Brain microvascular endothelial cell (primary cell): ENCODE measurements around the gene GAST.

Experiments
- DNase-seq: peaks from one replicate; pipeline ENCODE4 v3.0.0-alpha.2; 2020
- H3K27ac ChIP-seq: fragments of 250-450 bp; sonication (Bioruptor Pico); 2 replicates; pipeline ENCODE4 v1.5.1; 2020; ENCODE audit warnings: mild to moderate bottlenecking, moderate library complexity
- H3K27me3 ChIP-seq: fragments of 250-450 bp; sonication (Bioruptor Pico); replicated peaks from 2 replicates; pipeline ENCODE4 v1.5.1; 2020; ENCODE audit warnings: mild to moderate bottlenecking
- H3K36me3 ChIP-seq: fragments of 250-450 bp; sonication (Bioruptor Pico); replicated peaks from 2 replicates; pipeline ENCODE4 v1.5.1; 2020; ENCODE audit warnings: mild to moderate bottlenecking
- H3K4me3 ChIP-seq: 2 replicates; pipeline ENCODE4 v1.5.1; 2011; ENCODE audit warnings: low read depth, mild to moderate bottlenecking, control low read depth, low read length, moderate library complexity
- in situ Hi-C: cut with HindIII; loops from 2 replicates; pipeline ENCODE4 v1.10.0; 2017; ENCODE audit warnings: low sequenced_read_pairs, low pct_ligation_motif_present
- TF ChIP-seq, protein P1 (sequence below): IDR thresholded peaks from 2 replicates; pipeline ENCODE4 v1.5.1; 2011; ENCODE audit warnings: low read depth, mild to moderate bottlenecking, moderate library complexity, low read length, control low read depth, inconsistent platforms; ENCODE audit errors: missing control alignments

The GAST gene

GRCh38 chr17:41705271-41705991 lies 6.7 kb upstream of the GAST start:
- DNase-seq: no peak
- Histone ChIP-seq H3K27ac (no peak overlapping the region), H3K4me3 (no peak overlapping the region), H3K27me3 (no peaks in the 10 kb centered on the region), H3K36me3 (no peaks in the 10 kb centered on the region)
- TF ChIP-seq, protein P1, sequence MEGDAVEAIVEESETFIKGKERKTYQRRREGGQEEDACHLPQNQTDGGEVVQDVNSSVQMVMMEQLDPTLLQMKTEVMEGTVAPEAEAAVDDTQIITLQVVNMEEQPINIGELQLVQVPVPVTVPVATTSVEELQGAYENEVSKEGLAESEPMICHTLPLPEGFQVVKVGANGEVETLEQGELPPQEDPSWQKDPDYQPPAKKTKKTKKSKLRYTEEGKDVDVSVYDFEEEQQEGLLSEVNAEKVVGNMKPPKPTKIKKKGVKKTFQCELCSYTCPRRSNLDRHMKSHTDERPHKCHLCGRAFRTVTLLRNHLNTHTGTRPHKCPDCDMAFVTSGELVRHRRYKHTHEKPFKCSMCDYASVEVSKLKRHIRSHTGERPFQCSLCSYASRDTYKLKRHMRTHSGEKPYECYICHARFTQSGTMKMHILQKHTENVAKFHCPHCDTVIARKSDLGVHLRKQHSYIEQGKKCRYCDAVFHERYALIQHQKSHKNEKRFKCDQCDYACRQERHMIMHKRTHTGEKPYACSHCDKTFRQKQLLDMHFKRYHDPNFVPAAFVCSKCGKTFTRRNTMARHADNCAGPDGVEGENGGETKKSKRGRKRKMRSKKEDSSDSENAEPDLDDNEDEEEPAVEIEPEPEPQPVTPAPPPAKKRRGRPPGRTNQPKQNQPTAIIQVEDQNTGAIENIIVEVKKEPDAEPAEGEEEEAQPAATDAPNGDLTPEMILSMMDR: no peak
- in situ Hi-C loops: no loop called here

DNA sequence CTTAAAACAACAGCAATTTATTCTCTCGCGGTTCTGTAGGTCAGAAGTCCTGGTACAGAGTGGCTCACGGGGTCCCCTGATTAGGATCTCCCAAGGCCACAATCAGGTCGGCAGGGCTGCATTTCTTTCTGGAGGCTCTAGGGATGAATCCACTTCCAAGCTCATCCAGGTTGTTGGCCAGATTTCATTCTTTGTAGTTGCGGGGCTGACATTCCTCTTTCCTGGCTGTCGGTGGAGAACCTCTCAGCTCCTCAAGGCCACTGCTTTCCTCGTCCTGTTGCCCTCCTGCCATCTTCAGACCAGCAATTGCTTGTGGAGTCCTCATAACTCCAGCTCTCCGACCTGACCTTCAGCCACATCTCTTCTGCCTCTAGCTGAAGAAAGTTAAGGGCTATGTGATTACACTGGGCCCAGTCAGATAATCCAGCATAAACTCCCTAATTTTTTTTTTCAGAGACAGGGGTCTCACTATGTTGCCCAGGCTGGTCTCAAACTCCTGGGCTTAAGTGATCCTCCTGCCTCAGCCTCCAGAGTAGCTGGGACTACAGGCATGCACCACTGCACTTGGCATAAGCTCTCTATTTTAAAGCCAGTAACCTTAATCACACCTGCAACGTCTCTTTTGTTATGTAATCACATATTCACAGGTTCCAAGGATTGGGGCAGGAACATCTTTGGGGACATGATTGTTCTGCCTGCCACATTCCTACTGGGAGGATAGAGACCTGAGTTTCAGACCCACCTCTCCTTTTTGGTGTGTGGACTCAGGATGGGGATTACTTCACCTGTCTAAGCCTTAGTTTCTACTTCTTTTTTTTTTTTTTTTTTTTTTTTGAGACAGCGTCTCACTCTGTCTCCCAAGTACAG lies 4.1 kb upstream of the GAST start:
- no peaks in the 10 kb centered on the region for H3K36me3 ChIP-seq
- no peak overlapping the region for H3K27ac ChIP-seq
- H3K4me3 ChIP-seq: no peak overlapping the region
- TF ChIP-seq, protein P1: no peak
- no peaks in the 10 kb centered on the region for H3K27me3 ChIP-seq
- in situ Hi-C loops: no loop called here
- DNase-seq: no peak

DNA sequence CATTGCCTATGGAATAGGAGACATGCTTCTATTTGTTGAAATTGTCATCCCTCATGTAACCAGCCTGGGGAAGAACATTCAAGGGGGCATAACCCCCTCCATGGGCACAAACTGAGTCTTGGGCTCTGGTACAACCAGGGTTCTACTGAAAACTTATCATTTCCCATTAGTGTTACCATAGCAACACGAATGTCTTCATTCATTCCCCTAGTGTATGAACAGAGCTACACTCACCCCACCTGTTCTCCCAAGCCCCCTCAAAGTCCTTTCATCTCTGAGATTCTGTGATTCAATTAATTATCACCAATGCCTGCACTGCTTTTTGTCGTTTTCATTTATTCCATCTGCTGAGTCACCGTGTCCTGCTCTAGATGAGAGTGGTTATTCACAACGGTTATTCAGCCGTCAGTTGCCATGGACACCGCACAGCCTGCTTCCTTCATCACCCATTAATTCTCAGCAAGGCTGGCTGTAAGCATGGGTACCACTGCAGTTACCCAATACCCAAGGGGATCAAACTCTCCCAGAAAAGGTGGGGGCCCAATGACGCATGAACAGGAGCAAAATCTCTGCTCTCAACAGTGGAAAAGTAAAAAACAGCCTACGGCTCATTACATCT lies 1.6 kb upstream of the GAST start:
- Histone ChIP-seq H3K27ac (no peak overlapping the region), H3K36me3 (no peaks in the 10 kb centered on the region), H3K4me3 (no peak overlapping the region), H3K27me3 (no peaks in the 10 kb centered on the region)
- in situ Hi-C loops: no loop called here
- TF ChIP-seq, protein P1: no peak
- peak; percentile 86 for DNase-seq

DNA sequence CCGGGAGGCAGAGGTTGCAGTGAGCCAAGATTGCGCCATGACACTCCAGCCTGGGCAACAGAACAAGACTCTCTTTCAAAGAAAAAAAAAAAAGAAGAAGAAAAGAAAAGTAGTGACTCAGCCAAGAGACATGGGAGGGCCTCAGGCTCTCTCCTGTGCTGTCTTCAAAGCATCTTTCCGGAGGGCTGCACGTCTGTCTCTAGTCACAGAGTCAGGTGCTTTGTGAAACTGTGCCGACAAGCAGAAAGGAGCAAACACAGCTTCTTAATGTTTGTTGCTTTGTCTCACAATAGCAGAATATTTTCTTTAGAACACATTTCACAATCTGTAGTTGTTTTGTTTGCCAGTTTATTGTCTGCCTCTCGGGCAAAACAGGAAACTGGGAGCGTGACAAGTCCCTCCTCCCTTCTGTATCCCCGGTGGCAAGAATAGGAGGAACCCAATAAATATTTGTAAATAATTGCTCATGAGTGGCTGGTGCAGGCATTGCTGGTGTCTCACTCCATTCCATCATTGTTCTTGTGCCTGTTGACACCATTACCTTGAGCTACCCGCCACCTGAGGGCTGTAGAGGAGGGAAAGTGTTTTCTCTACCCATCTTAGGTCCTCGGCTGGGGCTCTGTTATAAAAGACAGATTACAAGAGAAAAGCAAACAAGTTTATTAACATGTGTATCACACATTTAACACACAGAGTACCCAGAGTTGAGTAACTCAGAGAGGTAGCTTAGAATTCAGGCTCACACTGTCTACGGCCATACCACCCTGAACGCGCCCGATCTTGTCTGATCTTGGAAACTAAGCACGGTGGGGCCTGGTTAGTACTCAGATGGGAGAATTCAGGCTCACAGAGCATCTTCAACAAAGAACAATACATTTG lies 5.5 kb downstream of the GAST start:
- DNase-seq: no peak
- Histone ChIP-seq H3K27me3 (no peaks in the 10 kb centered on the region), H3K36me3 (no peaks in the 10 kb centered on the region), H3K27ac (no peak overlapping the region), H3K4me3 (no peak overlapping the region)
- TF ChIP-seq, protein P1: no peak
- in situ Hi-C loops: no loop called here

- in situ Hi-C loops: no loop called here
- Histone ChIP-seq H3K4me3 (no peak overlapping the region), H3K27ac (no peak overlapping the region), H3K27me3 (no peaks in the 10 kb centered on the region), H3K36me3 (no peaks in the 10 kb centered on the region)
- TF ChIP-seq, protein P1: no peak
- DNase-seq: no peak
Observed at GRCh38 chr17:41718287-41718645, 6.1 kb downstream of the GAST start.
